Tibial nerve (tissue), 4 donors: ENCODE results near the gene ZSCAN16.

ENCODE experiments used
- CTCF ChIP-seq, 5 experiments: fragments of 200-600 bp in 3 of 5; fragments of 450-650 bp in 2 of 5; sonication (generic) in 3 of 5; IDR thresholded peaks; one replicate each; pipeline ENCODE4 v1.5.1; 2016 to 2019; ENCODE audit warnings: antibody characterized with exemption in 5 of 5, mild to moderate bottlenecking in 3 of 5, moderate library complexity in 2 of 5
- EP300 ChIP-seq, 2 donors: sonication (generic); formaldehyde crosslinking; IDR thresholded peaks; one replicate each; pipeline ENCODE4 v1.6.1; 2017; ENCODE audit warnings: antibody characterized with exemption in 2 of 2, mild to moderate bottlenecking in 1 of 2

- TF ChIP-seq CTCF (IDR thresholded peaks at IDR 0.05): no peak
- TF ChIP-seq EP300 (IDR thresholded peaks at IDR 0.05): no peak
Measured at GRCh38 chr6:28082939-28083338, 41.5 kb upstream of the ZSCAN16 start.
